PC-9 (cell line): ENCODE data around the gene MTFMT. TPM values are rescaled to one million over a fixed set of nuclear protein-coding genes. Genes with fewer than 3 reads are reported as not detected.

ENCODE experiments used
- BruUV-seq: library from RNA; stranded (reverse); fragments of 400-500 nt; replicated peaks from 2 replicates; lab custom pipeline; 2021; lab: Mats Ljungman, UMichigan
- CTCF ChIA-PET: fragments of 300-600 bp; sonication (Branson Sonifier 250); formaldehyde crosslinking; loops from one replicate; lab custom pipeline; 2022; ENCODE audit warnings: antibody characterized with exemption; lab: Charles Lee
- POLR2A ChIA-PET: fragments of 300-600 bp; sonication (Branson Sonifier 250); formaldehyde crosslinking; loops from one replicate; lab custom pipeline; 2022; ENCODE audit warnings: antibody characterized with exemption; ENCODE audit not compliant: unreplicated experiment; lab: Charles Lee
- DNase-seq, 2 experiments: peaks; one replicate each; pipeline versions ENCODE4 v3.0.0 to v3.0.0-alpha.2; 2015 to 2022; ENCODE audit warnings: mixed read lengths in 1 of 2
- H2AFZ ChIP-seq: fragments of 200-600 bp; sonication (generic); 2 replicates; pipeline ENCODE4 v1.8.1; 2017; ENCODE audit warnings: antibody characterized with exemption
- H3F3A ChIP-seq: fragments of 200-600 bp; sonication (generic); 2 replicates; pipeline ENCODE4 v1.8.1; 2017; ENCODE audit warnings: antibody characterized with exemption, mild to moderate bottlenecking, low read depth; ENCODE audit not compliant: insufficient read depth
- H3K27ac ChIP-seq: fragments of 200-600 bp; sonication (generic); 2 replicates; pipeline ENCODE4 v1.6.1; 2016; ENCODE audit warnings: mixed run types
- H3K27me3 ChIP-seq: fragments of 200-600 bp; sonication (generic); 2 replicates; pipeline ENCODE4 v1.6.1; 2016; ENCODE audit warnings: low read depth, mixed run types; ENCODE audit not compliant: insufficient read depth
- H3K36me3 ChIP-seq: fragments of 200-600 bp; sonication (generic); 2 replicates; pipeline ENCODE4 v1.6.1; 2016; ENCODE audit warnings: low read depth, mixed run types
- H3K4me1 ChIP-seq: fragments of 200-600 bp; sonication (generic); replicated peaks from 2 replicates; pipeline ENCODE4 v1.6.1; 2016; ENCODE audit warnings: mixed run types; ENCODE audit not compliant: insufficient read depth
- H3K4me2 ChIP-seq: fragments of 200-600 bp; sonication (generic); 2 replicates; pipeline ENCODE4 v1.6.1; 2017; ENCODE audit warnings: mixed run types
- H3K4me3 ChIP-seq: fragments of 200-600 bp; sonication (generic); 2 replicates; pipeline ENCODE4 v1.6.1; 2016; ENCODE audit warnings: mixed run types
- H3K79me2 ChIP-seq: fragments of 200-600 bp; sonication (generic); 2 replicates; pipeline ENCODE4 v1.6.1; 2017; ENCODE audit warnings: low read depth, mixed run types
- H3K9me2 ChIP-seq: fragments of 200-600 bp; sonication (generic); 2 replicates; pipeline ENCODE4 v1.8.1; 2017; ENCODE audit warnings: mild to moderate bottlenecking; ENCODE audit not compliant: insufficient read depth
- H3K9me3 ChIP-seq: fragments of 200-600 bp; sonication (generic); 2 replicates; pipeline ENCODE4 v1.8.1; 2016; ENCODE audit warnings: low read depth; ENCODE audit not compliant: insufficient read depth
- H4K20me1 ChIP-seq: fragments of 200-600 bp; sonication (generic); 2 replicates; pipeline ENCODE4 v1.8.1; 2017; ENCODE audit not compliant: insufficient read depth
- CTCF ChIP-seq: fragments of 200-600 bp; sonication (generic); conservative IDR thresholded peaks from 2 replicates; pipeline ENCODE4 v1.6.1; 2017; ENCODE audit warnings: mixed run types, antibody characterized with exemption, mild to moderate bottlenecking, moderate library complexity
- EZH2 ChIP-seq: fragments of 200-600 bp; sonication (generic); IDR thresholded peaks from 2 replicates; pipeline ENCODE4 v1.8.0; 2017; ENCODE audit warnings: antibody characterized with exemption, low read depth
- intact Hi-C: fragments of 100-400 bp; cut with micrococcal nuclease; formaldehyde crosslinking; loops from one replicate; pipeline ENCODE4 v1.10.0; 2022; ENCODE audit not compliant: unreplicated experiment
- total RNA-seq: library from RNA; stranded (reverse); gene quantifications from 2 replicates; pipeline ENCODE4 v1.2.3, GENCODE V29; 2021

MTFMT gene
- total RNA-seq, 1 experiment from 2014 or later: 16.0 TPM

- TF ChIP-seq CTCF (no peak), EZH2 (no peak)
- DNase-seq: no peak
- H2AFZ ChIP-seq: no peak overlapping the region
- H3K79me2 ChIP-seq: peaks cover 9% of the 10 kb centered on the region; the same call in 1 of the 2 replicates
- H3K4me2 ChIP-seq: peak overlapping the region; percentile 85; the same call in 1 of the 2 replicates
- no peaks in the 10 kb centered on the region for H3K9me2 ChIP-seq
- no peak overlapping the region for H3K27ac ChIP-seq
- H3K4me3 ChIP-seq: peak overlapping the region; percentile 88; the same call in 1 of the 2 replicates
- no peaks in the 10 kb centered on the region for H3K36me3 ChIP-seq
- intact Hi-C loops: loop anchor here (5.0 kb wide), 1 partner anchor 158 kb away; the partner anchor contains the start of gene CLPX
- no peaks in the 10 kb centered on the region for H3K27me3 ChIP-seq
- CTCF ChIA-PET: no interaction called here
- no TSS peak for BruUV-seq
- H3K4me1 ChIP-seq: peaks cover 10% of the 10 kb centered on the region; the same call in 1 of the 2 replicates
- peaks cover 6% of the 10 kb centered on the region; the same call in 1 of the 2 replicates for H3F3A ChIP-seq
- no peaks in the 10 kb centered on the region for H3K9me3 ChIP-seq
- POLR2A ChIA-PET: no interaction called here
- H4K20me1 ChIP-seq: no peaks in the 10 kb centered on the region
These were observed 333 bp upstream of the MTFMT start for GRCh38 chr15:65029736-65030208.

- Histone ChIP-seq H3K4me1 (peaks cover 10% of the 10 kb centered on the region; the same call in 1 of the 2 replicates), H3K4me2 (peak overlapping the region; percentile 85), H3K36me3 (no peaks in the 10 kb centered on the region), H3F3A (no peaks in the 10 kb centered on the region; the same call in 1 of the 2 replicates), H3K27me3 (no peaks in the 10 kb centered on the region), H3K4me3 (peak overlapping the region; percentile 88), H2AFZ (peak overlapping the region; percentile 87; the same call in 1 of the 2 replicates), H4K20me1 (no peaks in the 10 kb centered on the region), H3K9me2 (no peaks in the 10 kb centered on the region), H3K27ac (no peak overlapping the region), H3K9me3 (no peaks in the 10 kb centered on the region), H3K79me2 (peaks cover 9% of the 10 kb centered on the region; the same call in 1 of the 2 replicates)
- TF ChIP-seq EZH2: no peak
- no peak for TF ChIP-seq CTCF
- intact Hi-C loops: no loop called here
- CTCF ChIA-PET: interaction anchor here (0.6 kb wide), 1 partner anchor 960 kb away, joined by 13 read pairs; no protein-coding TSS in a partner anchor
- TSS peak; percentile 56 for BruUV-seq
- no peak for DNase-seq
- POLR2A ChIA-PET: no interaction called here
These were observed 1.1 kb downstream of the MTFMT start for GRCh38 chr15:65028338-65028737.

GRCh38 chr15:65027593-65027992, 1.8 kb downstream of the MTFMT start:
- H3K9me3 ChIP-seq: no peaks in the 10 kb centered on the region
- H3K27me3 ChIP-seq: no peaks in the 10 kb centered on the region
- ChIA-PET CTCF (interaction anchor here (0.6 kb wide), 2 partner anchors 270 to 959 kb away, joined by 3 to 13 read pairs; no protein-coding TSS in a partner anchor), POLR2A (no interaction called here)
- no peaks in the 10 kb centered on the region for H4K20me1 ChIP-seq
- H3K4me2 ChIP-seq: peak overlapping the region; percentile 85
- no peaks in the 10 kb centered on the region for H3K36me3 ChIP-seq
- no peaks in the 10 kb centered on the region for H3K9me2 ChIP-seq
- H3K4me1 ChIP-seq: peaks cover 10% of the 10 kb centered on the region; the same call in 1 of the 2 replicates
- H3K27ac ChIP-seq: no peak overlapping the region
- BruUV-seq: no TSS peak
- H3K79me2 ChIP-seq: peaks cover 9% of the 10 kb centered on the region; the same call in 1 of the 2 replicates
- DNase-seq: no peak
- intact Hi-C loops: no loop called here
- H3K4me3 ChIP-seq: no peak overlapping the region
- TF ChIP-seq CTCF (no peak), EZH2 (no peak)
- no peaks in the 10 kb centered on the region for H3F3A ChIP-seq
- no peak overlapping the region for H2AFZ ChIP-seq
